GM21576 (cell line): ENCODE results near the gene TAF1B.

Experiments
- ATAC-seq: cut with Tn5 transposase; IDR thresholded peaks from one replicate; pipeline ENCODE4 v1.9.1; 2021; ENCODE audit warnings: mild to moderate bottlenecking, moderate library complexity; ENCODE audit not compliant: unreplicated experiment

Gene TAF1B

GRCh38 chr2:9843229-9844035 lies at the start of gene TAF1B:
Gene TAF1B, plus strand, starts transcription at chr2:9843474. Its CDS starts 68 bp downstream, at chr2:9843542.
- peak; percentile 74 for ATAC-seq

GRCh38 chr2:9793918-9794717 lies 49.2 kb upstream of the TAF1B start:
- ATAC-seq = no peak

GRCh38 chr2:9795071-9795470 lies 48.2 kb upstream of the TAF1B start:
- no peak for ATAC-seq

- no peak for ATAC-seq
These were observed 46.9 kb upstream of the TAF1B start for GRCh38 chr2:9796056-9797010.

- ATAC-seq = no peak
These were observed 46.2 kb upstream of the TAF1B start for GRCh38 chr2:9797086-9797485.

- no peak for ATAC-seq
These were observed 45.4 kb upstream of the TAF1B start for GRCh38 chr2:9797681-9798556.

GRCh38 chr2:9799011-9799596 lies 44.2 kb upstream of the TAF1B start:
- peak; percentile 38 for ATAC-seq

- ATAC-seq = peak; percentile 89
These were observed 43.3 kb upstream of the TAF1B start for GRCh38 chr2:9799729-9800632.

- no peak for ATAC-seq
These were observed 42.7 kb upstream of the TAF1B start for GRCh38 chr2:9800639-9800974.

GRCh38 chr2:9800975-9801726 lies 42.1 kb upstream of the TAF1B start:
- no peak for ATAC-seq

GRCh38 chr2:9802576-9802993 lies 40.7 kb upstream of the TAF1B start:
- ATAC-seq = no peak

- ATAC-seq = no peak
These were observed 40.1 kb upstream of the TAF1B start for GRCh38 chr2:9803023-9803805.

GRCh38 chr2:9805435-9806297 lies 37.6 kb upstream of the TAF1B start:
- ATAC-seq = no peak

- no peak for ATAC-seq
These were observed 37.0 kb upstream of the TAF1B start for GRCh38 chr2:9806298-9806610.

- ATAC-seq = no peak
These were observed 36.6 kb upstream of the TAF1B start for GRCh38 chr2:9806656-9807055.

GRCh38 chr2:9807056-9807455 lies 36.2 kb upstream of the TAF1B start:
- ATAC-seq = no peak
